T47D (cell line): ENCODE results near the gene GAK.

ENCODE experiments used
- DNase-seq, 2 experiments: peaks; one replicate each; pipeline versions ENCODE4 v3.0.0 to v3.0.0-alpha.2; 2011 to 2012; ENCODE audit warnings: low read depth in 1 of 2, low spot score in 1 of 2
- JUND ChIP-seq: IDR thresholded peaks from 2 replicates; pipeline ENCODE4 v1.6.1; 2012; ENCODE audit warnings: low read depth
- in situ Hi-C: cut with HindIII; loops from 2 replicates; pipeline ENCODE4 v1.10.0; 2016; ENCODE audit warnings: low sequenced_read_pairs, low pct_unique_long_range_greater_than_20kb

The GAK gene

GRCh38 chr4:912548-913279 lies 19.4 kb downstream of the GAK start:
- DNase-seq = no peak
- in situ Hi-C loops = no loop called here
- no peak for TF ChIP-seq JUND

GRCh38 chr4:911871-912490 lies 20.1 kb downstream of the GAK start:
- TF ChIP-seq JUND = no peak
- in situ Hi-C loops = no loop called here

GRCh38 chr4:911221-911751 lies 20.8 kb downstream of the GAK start:
- in situ Hi-C loops = no loop called here
- no peak for DNase-seq
- TF ChIP-seq JUND = no peak

More at GRCh38 chr4:911871-912490, 20.1 kb downstream of the GAK start:
- DNase-seq = no peak

GRCh38 chr4:910366-911091 lies 21.6 kb downstream of the GAK start:
- in situ Hi-C loops = no loop called here
- DNase-seq = no peak
- no peak for TF ChIP-seq JUND

GRCh38 chr4:909821-910220 lies 22.3 kb downstream of the GAK start:
- no peak for DNase-seq
- in situ Hi-C loops = no loop called here
- no peak for TF ChIP-seq JUND

GRCh38 chr4:909131-909571 lies 23.0 kb downstream of the GAK start:
- no peak for DNase-seq
- no peak for TF ChIP-seq JUND
- in situ Hi-C loops = no loop called here

GRCh38 chr4:907691-908425 lies 24.3 kb downstream of the GAK start:
- in situ Hi-C loops = no loop called here

GRCh38 chr4:907103-907400 lies 25.1 kb downstream of the GAK start:
- DNase-seq = no peak
- no peak for TF ChIP-seq JUND
- in situ Hi-C loops = no loop called here

More at GRCh38 chr4:907691-908425, 24.3 kb downstream of the GAK start:
- TF ChIP-seq JUND = no peak
- no peak for DNase-seq

GRCh38 chr4:906339-907102 lies 25.6 kb downstream of the GAK start:
- in situ Hi-C loops = no loop called here
- DNase-seq = no peak
- TF ChIP-seq JUND = no peak

- TF ChIP-seq JUND = no peak
- DNase-seq = no peak
- in situ Hi-C loops = no loop called here
Observed at GRCh38 chr4:905485-906338, 26.4 kb downstream of the GAK start.
